ENCODE results near the gene CCDC171.

CCDC171 gene

DNA sequence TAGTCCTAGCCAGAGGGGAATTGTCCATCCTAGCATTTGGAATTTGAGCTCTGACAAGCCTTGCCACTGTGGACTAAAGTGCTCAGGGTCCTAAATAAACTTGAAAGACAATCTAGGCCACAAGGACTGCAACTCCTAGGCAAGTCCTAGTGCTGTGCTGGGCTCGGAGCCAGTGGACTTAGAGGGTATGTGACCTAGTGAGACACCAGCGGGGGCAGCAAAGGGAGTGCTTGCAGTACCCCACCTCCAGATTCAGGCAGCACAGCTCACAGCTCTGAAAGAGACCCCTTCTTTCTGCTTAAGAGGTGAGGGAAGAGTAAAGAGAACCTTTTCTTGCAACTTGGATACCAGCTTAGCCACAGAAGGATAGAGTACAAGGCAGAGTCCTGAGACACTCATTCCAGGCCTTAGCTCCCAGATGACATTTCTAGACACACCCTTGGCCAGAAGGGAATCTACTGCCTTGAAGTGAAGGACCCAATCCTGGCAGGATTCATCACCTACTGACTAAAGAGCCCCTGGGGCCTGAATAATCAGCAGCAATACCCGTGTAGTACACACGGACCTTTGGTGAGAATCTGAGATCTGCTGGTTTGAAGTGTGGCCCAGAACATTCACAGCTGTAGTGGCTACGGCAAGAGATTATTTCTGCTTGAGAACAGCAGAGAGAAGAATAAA lies 164.6 kb downstream of the CCDC171 start:
- H3K27me3 ChIP-seq (ENCODE audit: control insufficient read depth, insufficient read depth, low read length): no peaks in the 10 kb centered on the region
- H3K9ac ChIP-seq (ENCODE audit: low read length): no peak overlapping the region
- no peaks in the 10 kb centered on the region for H3K4me1 ChIP-seq (ENCODE audit: control insufficient read depth, insufficient read depth, low read length)
- H3K9me3 ChIP-seq (ENCODE audit: control insufficient read depth, low read length): no peaks in the 10 kb centered on the region
- no peaks in the 10 kb centered on the region for H3K36me3 ChIP-seq (ENCODE audit: control insufficient read depth, insufficient read depth, low read length)
- H3K4me3 ChIP-seq (ENCODE audit: low read length): no peak overlapping the region

DNA sequence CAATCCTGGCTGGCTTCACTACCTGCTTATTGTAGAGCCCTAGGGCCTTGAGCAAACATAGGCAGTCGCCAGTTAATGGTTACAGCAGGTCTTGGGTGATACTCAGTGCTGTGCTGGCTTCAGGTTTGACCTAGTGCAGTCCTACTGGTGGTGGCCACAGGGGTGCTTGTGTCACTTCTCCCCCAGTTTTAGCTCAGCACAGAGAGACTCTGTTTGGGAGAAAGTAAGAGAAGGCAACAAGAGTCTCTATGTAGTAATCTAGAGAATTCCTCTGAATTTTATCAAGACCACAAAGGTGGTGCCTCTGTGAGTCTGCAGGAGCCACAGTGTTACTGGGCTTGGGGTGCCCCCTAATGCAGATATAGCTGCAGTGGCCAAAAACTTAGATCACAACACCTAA lies 165.6 kb downstream of the CCDC171 start:
- Histone ChIP-seq H3K27me3 (ENCODE audit: control insufficient read depth, insufficient read depth, low read length) (no peaks in the 10 kb centered on the region), H3K36me3 (ENCODE audit: control insufficient read depth, insufficient read depth, low read length) (no peaks in the 10 kb centered on the region), H3K9me3 (ENCODE audit: control insufficient read depth, low read length) (no peaks in the 10 kb centered on the region), H3K9ac (ENCODE audit: low read length) (no peak overlapping the region), H3K4me1 (ENCODE audit: control insufficient read depth, insufficient read depth, low read length) (no peaks in the 10 kb centered on the region), H3K4me3 (ENCODE audit: low read length) (no peak overlapping the region)

DNA sequence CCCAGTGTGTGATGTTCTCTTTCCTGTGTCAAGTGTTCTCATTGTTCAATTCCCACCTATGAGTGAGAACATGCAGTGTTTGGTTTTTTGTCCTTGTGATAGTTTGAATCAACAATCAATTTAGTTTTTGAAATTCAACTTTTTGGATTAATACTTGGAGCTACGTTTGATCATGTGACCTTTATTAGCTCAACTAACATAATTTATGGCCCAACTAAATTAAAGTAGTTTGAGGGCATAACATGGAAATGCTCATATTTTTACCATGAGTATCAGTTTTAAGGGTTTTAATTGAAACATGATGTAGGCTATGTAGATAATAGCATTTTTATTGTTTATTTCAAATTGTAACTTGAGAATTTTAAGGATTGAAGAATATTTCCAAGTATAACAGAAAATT lies 168.0 kb downstream of the CCDC171 start:
- Histone ChIP-seq H3K27me3 (ENCODE audit: control insufficient read depth, insufficient read depth, low read length) (no peaks in the 10 kb centered on the region), H3K9ac (ENCODE audit: low read length) (no peak overlapping the region), H3K4me3 (ENCODE audit: low read length) (no peak overlapping the region), H3K4me1 (ENCODE audit: control insufficient read depth, insufficient read depth, low read length) (no peaks in the 10 kb centered on the region), H3K9me3 (ENCODE audit: control insufficient read depth, low read length) (no peaks in the 10 kb centered on the region), H3K36me3 (ENCODE audit: control insufficient read depth, insufficient read depth, low read length) (no peaks in the 10 kb centered on the region)

GRCh38 chr9:15722888-15723287 lies 170.0 kb downstream of the CCDC171 start:
- Histone ChIP-seq H3K4me1 (ENCODE audit: control insufficient read depth, insufficient read depth, low read length) (no peaks in the 10 kb centered on the region), H3K9me3 (ENCODE audit: control insufficient read depth, low read length) (no peaks in the 10 kb centered on the region), H3K36me3 (ENCODE audit: control insufficient read depth, insufficient read depth, low read length) (no peaks in the 10 kb centered on the region), H3K9ac (ENCODE audit: low read length) (no peak overlapping the region), H3K4me3 (ENCODE audit: low read length) (no peak overlapping the region), H3K27me3 (ENCODE audit: control insufficient read depth, insufficient read depth, low read length) (no peaks in the 10 kb centered on the region)

DNA sequence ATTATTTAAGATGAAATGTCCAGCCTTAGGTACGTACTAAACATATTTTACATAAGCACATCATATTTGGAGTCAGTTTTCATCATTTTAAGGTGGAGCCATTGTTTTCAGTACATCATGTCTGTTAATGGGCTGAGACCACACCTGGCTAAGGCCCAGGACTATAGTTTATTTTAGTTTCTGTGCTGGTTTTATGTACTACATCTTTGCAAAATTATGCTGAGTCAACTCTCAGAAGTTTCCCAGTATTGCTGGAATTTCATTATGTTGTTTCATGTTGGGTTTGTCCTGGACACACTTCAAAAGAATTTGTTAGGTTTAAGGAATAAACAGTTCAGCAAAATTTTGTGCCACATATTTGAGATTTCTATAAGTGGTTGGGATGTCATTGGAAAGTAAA lies 171.2 kb downstream of the CCDC171 start:
- H3K27me3 ChIP-seq (ENCODE audit: control insufficient read depth, insufficient read depth, low read length): no peaks in the 10 kb centered on the region
- H3K4me1 ChIP-seq (ENCODE audit: control insufficient read depth, insufficient read depth, low read length): no peaks in the 10 kb centered on the region
- H3K4me3 ChIP-seq (ENCODE audit: low read length): no peak overlapping the region
- H3K36me3 ChIP-seq (ENCODE audit: control insufficient read depth, insufficient read depth, low read length): no peaks in the 10 kb centered on the region
- H3K9ac ChIP-seq (ENCODE audit: low read length): no peak overlapping the region
- no peaks in the 10 kb centered on the region for H3K9me3 ChIP-seq (ENCODE audit: control insufficient read depth, low read length)

- H3K9me3 ChIP-seq (ENCODE audit: control insufficient read depth, low read length): no peaks in the 10 kb centered on the region
- no peaks in the 10 kb centered on the region for H3K36me3 ChIP-seq (ENCODE audit: control insufficient read depth, insufficient read depth, low read length)
- H3K27me3 ChIP-seq (ENCODE audit: control insufficient read depth, insufficient read depth, low read length): no peaks in the 10 kb centered on the region
- no peaks in the 10 kb centered on the region for H3K4me1 ChIP-seq (ENCODE audit: control insufficient read depth, insufficient read depth, low read length)
- H3K9ac ChIP-seq (ENCODE audit: low read length): no peak overlapping the region
- H3K4me3 ChIP-seq (ENCODE audit: low read length): no peak overlapping the region
Observed at GRCh38 chr9:15724612-15725011, 171.8 kb downstream of the CCDC171 start.

DNA sequence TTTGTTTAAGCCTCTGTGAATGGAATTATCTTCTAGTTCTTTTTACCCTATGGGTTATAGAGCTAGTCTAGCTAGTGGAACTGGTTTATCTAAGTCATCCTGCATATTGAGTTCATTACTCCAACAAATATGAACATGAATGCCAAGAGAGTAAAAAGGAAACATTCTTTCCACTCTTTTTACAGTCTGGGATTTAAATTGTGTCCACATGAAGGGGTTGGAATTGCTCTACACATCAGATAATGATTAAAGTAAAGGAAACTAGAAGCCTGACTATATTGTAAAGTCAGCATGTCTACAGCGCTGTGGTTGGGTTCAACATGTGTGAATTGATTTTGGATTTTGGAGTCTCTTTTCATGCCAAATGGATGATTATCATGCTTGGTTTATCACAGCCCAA lies 173.1 kb downstream of the CCDC171 start:
- no peak overlapping the region for H3K4me3 ChIP-seq (ENCODE audit: low read length)
- H3K4me1 ChIP-seq (ENCODE audit: control insufficient read depth, insufficient read depth, low read length): no peaks in the 10 kb centered on the region
- H3K27me3 ChIP-seq (ENCODE audit: control insufficient read depth, insufficient read depth, low read length): no peaks in the 10 kb centered on the region
- H3K9me3 ChIP-seq (ENCODE audit: control insufficient read depth, low read length): no peaks in the 10 kb centered on the region
- H3K36me3 ChIP-seq (ENCODE audit: control insufficient read depth, insufficient read depth, low read length): no peaks in the 10 kb centered on the region
- no peak overlapping the region for H3K9ac ChIP-seq (ENCODE audit: low read length)

- H3K9ac ChIP-seq (ENCODE audit: low read length): no peak overlapping the region
- H3K27me3 ChIP-seq (ENCODE audit: control insufficient read depth, insufficient read depth, low read length): no peaks in the 10 kb centered on the region
- H3K9me3 ChIP-seq (ENCODE audit: control insufficient read depth, low read length): no peaks in the 10 kb centered on the region
- no peaks in the 10 kb centered on the region for H3K36me3 ChIP-seq (ENCODE audit: control insufficient read depth, insufficient read depth, low read length)
- H3K4me1 ChIP-seq (ENCODE audit: control insufficient read depth, insufficient read depth, low read length): no peaks in the 10 kb centered on the region
- no peak overlapping the region for H3K4me3 ChIP-seq (ENCODE audit: low read length)
Observed at GRCh38 chr9:15729507-15729906, 176.7 kb downstream of the CCDC171 start.

DNA sequence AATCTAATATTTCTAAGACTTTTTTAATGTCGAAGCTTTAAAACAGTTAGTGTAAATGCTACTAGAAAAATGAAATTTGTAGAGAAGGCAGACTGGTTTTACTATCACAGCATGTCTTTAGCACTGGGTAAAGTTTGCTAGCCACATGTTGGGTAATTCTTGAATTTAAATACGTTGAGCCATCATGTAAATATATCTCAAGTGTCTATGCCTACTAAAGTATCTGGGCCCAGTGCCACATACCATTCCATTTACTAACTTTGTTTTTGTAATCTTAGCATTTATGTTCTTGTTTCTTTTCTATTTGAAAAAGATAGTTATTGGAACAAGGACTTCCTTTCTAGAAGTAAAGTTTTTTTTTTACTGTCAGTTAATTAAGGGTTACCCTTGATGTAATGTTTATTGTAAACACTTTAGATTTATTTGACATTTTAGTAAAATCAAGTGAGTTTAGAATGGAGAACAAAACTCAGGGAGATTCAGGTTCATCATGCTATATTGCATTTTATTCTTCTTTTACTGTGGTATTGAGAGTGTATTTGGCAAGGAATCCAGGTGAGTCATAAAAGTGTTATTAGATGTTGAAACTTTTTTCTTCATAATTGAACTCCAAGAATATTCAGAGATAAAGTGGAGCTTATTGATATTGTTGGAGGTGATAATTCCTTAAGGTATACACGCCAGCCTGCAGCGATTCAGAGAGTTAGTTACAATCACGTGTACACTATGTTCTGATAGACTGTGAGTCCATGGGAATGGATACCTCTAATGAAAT lies 182.4 kb downstream of the CCDC171 start:
- H3K9me3 ChIP-seq (ENCODE audit: control insufficient read depth, low read length): no peaks in the 10 kb centered on the region
- H3K4me3 ChIP-seq (ENCODE audit: low read length): no peak overlapping the region
- H3K4me1 ChIP-seq (ENCODE audit: control insufficient read depth, insufficient read depth, low read length): no peaks in the 10 kb centered on the region
- no peaks in the 10 kb centered on the region for H3K36me3 ChIP-seq (ENCODE audit: control insufficient read depth, insufficient read depth, low read length)
- H3K9ac ChIP-seq (ENCODE audit: low read length): no peak overlapping the region
- no peaks in the 10 kb centered on the region for H3K27me3 ChIP-seq (ENCODE audit: control insufficient read depth, insufficient read depth, low read length)

GRCh38 chr9:15736569-15736968 lies 183.7 kb downstream of the CCDC171 start:
- no peak overlapping the region for H3K4me3 ChIP-seq (ENCODE audit: low read length)
- no peaks in the 10 kb centered on the region for H3K36me3 ChIP-seq (ENCODE audit: control insufficient read depth, insufficient read depth, low read length)
- H3K9me3 ChIP-seq (ENCODE audit: control insufficient read depth, low read length): no peaks in the 10 kb centered on the region
- no peak overlapping the region for H3K9ac ChIP-seq (ENCODE audit: low read length)
- no peaks in the 10 kb centered on the region for H3K27me3 ChIP-seq (ENCODE audit: control insufficient read depth, insufficient read depth, low read length)
- H3K4me1 ChIP-seq (ENCODE audit: control insufficient read depth, insufficient read depth, low read length): no peaks in the 10 kb centered on the region

- Histone ChIP-seq H3K4me3 (ENCODE audit: low read length) (no peak overlapping the region), H3K4me1 (ENCODE audit: control insufficient read depth, insufficient read depth, low read length) (no peaks in the 10 kb centered on the region), H3K36me3 (ENCODE audit: control insufficient read depth, insufficient read depth, low read length) (no peaks in the 10 kb centered on the region), H3K27me3 (ENCODE audit: control insufficient read depth, insufficient read depth, low read length) (no peaks in the 10 kb centered on the region), H3K9ac (ENCODE audit: low read length) (no peak overlapping the region), H3K9me3 (ENCODE audit: control insufficient read depth, low read length) (no peaks in the 10 kb centered on the region)
Observed at GRCh38 chr9:15738011-15738410, 185.2 kb downstream of the CCDC171 start.

GRCh38 chr9:15741015-15741414 lies 188.2 kb downstream of the CCDC171 start:
- Histone ChIP-seq H3K27me3 (ENCODE audit: control insufficient read depth, insufficient read depth, low read length) (no peaks in the 10 kb centered on the region), H3K4me3 (ENCODE audit: low read length) (no peak overlapping the region), H3K9me3 (ENCODE audit: control insufficient read depth, low read length) (no peaks in the 10 kb centered on the region), H3K4me1 (ENCODE audit: control insufficient read depth, insufficient read depth, low read length) (no peaks in the 10 kb centered on the region), H3K9ac (ENCODE audit: low read length) (no peak overlapping the region), H3K36me3 (ENCODE audit: control insufficient read depth, insufficient read depth, low read length) (no peaks in the 10 kb centered on the region)

Data from mucosa of stomach (tissue), 1 donor.